Nephron progenitor cell (in vitro differentiated cells): Measurements from ENCODE around the gene UNCX.
A peak's percentile ranks its signal among the peaks of the same experiment; 100 is the strongest.
"Not testable (repeated sequence)": the region's sequence is repeated elsewhere in the genome, so short reads cannot be mapped to it uniquely, and the experiment has no call there.

Experiments used
- DNase-seq: peaks from one replicate; pipeline ENCODE4 v3.0.0; 2021
- H3K27ac Mint-ChIP-seq: 2 replicates; pipeline ENCODE4 v1.8.0; 2021; ENCODE audit warnings: mild to moderate bottlenecking, moderate library complexity, mixed read lengths
- H3K27me3 Mint-ChIP-seq: 2 replicates; pipeline ENCODE4 v1.8.0; 2021; ENCODE audit warnings: mild to moderate bottlenecking, low read depth, mixed read lengths; ENCODE audit not compliant: poor library complexity
- H3K36me3 Mint-ChIP-seq: 2 replicates; pipeline ENCODE4 v1.8.0; 2021; ENCODE audit warnings: low read depth, mixed read lengths
- H3K4me1 Mint-ChIP-seq: 2 replicates; pipeline ENCODE4 v1.8.0; 2021; ENCODE audit warnings: mixed read lengths
- H3K4me3 Mint-ChIP-seq: 2 replicates; pipeline ENCODE4 v1.8.0; 2021; ENCODE audit warnings: mild to moderate bottlenecking, moderate library complexity, mixed read lengths
- H3K9me3 Mint-ChIP-seq: 2 replicates; pipeline ENCODE4 v1.8.0; 2021; ENCODE audit warnings: mild to moderate bottlenecking, moderate library complexity, mixed read lengths
- TF ChIP-seq, protein P1 (sequence below): fragments of 200-600 bp; sonication (generic); IDR thresholded peaks from 2 replicates; pipeline ENCODE4 v1.5.0; 2021; ENCODE audit warnings: antibody characterized with exemption

Gene UNCX

DNA sequence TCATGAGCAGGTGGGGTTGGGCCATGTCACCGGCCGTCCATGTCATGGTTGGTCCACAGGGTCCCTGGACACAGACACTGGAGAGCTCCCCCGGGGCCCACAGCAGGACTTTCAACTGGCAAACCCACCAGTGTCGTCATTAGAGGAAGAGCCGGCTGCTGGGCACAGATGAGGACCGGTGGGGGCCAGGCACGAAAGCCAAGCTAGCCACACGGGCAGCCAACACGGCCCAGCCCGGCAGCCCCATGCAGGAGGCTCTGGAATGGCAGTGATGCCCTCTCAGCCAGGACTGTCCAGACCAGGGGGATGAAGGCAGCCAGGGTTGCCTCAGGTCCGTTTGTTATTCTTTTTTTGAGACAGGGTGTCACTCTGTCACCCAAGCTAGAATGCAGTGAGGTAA is 21.1 kb upstream of the UNCX start:
- H3K36me3 Mint-ChIP-seq, result no peaks in the 10 kb centered on the region
- H3K9me3 Mint-ChIP-seq, result no peaks in the 10 kb centered on the region
- no peak overlapping the region for H3K4me3 Mint-ChIP-seq
- no peak overlapping the region for H3K27ac Mint-ChIP-seq
- peaks cover 27% of the 10 kb centered on the region for H3K4me1 Mint-ChIP-seq
- H3K27me3 Mint-ChIP-seq, result peaks cover 47% of the 10 kb centered on the region
- DNase-seq, result no peak
- TF ChIP-seq, protein P1, sequence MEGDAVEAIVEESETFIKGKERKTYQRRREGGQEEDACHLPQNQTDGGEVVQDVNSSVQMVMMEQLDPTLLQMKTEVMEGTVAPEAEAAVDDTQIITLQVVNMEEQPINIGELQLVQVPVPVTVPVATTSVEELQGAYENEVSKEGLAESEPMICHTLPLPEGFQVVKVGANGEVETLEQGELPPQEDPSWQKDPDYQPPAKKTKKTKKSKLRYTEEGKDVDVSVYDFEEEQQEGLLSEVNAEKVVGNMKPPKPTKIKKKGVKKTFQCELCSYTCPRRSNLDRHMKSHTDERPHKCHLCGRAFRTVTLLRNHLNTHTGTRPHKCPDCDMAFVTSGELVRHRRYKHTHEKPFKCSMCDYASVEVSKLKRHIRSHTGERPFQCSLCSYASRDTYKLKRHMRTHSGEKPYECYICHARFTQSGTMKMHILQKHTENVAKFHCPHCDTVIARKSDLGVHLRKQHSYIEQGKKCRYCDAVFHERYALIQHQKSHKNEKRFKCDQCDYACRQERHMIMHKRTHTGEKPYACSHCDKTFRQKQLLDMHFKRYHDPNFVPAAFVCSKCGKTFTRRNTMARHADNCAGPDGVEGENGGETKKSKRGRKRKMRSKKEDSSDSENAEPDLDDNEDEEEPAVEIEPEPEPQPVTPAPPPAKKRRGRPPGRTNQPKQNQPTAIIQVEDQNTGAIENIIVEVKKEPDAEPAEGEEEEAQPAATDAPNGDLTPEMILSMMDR, result no peak

DNA sequence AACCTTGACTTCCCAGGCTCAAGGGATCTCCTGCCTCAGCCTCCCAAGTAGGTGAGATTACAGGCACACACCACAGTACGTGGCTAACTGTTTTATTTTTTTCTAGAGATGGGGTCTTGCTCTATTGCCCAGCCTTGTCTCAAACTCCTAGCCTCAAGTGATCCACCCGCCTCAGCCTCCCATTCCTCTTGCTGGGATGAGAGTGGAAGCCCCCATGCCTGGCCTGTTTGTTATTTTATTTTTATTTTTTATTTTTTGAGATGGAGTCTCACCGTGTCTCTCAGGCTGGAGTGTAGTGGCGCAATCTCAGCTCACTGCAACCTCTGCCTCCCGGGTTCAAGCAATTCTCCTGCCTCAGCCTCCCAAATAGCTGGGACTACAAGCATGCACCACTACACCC is 20.6 kb upstream of the UNCX start:
- H3K27me3 Mint-ChIP-seq, result peaks cover 49% of the 10 kb centered on the region
- not testable (repeated sequence) for H3K9me3 Mint-ChIP-seq, DNase-seq, H3K36me3 Mint-ChIP-seq, H3K27ac Mint-ChIP-seq, H3K4me3 Mint-ChIP-seq
- peaks cover 27% of the 10 kb centered on the region for H3K4me1 Mint-ChIP-seq

DNA sequence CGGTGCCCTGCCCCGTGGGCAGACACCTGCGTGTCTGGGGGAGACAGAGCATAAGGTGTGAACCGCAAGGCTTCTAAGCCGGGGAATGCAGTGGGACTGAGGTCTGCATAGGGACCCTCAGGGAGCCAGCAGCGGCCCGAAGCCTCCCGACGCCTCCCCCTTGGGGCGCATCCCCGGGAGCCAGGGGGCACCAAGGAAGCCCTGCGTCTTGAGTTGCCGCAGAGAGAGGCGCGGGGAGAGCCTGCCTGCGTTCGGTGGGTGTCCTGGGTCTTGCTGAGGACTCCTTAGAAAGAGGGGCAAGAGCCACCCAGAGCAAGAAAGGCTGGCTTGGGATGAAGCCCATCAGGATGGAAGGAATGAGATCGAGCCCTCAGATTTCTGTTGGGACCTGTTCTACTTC is 18.2 kb upstream of the UNCX start:
- DNase-seq, result no peak
- Mint-ChIP-seq H3K36me3 (no peaks in the 10 kb centered on the region), H3K9me3 (no peaks in the 10 kb centered on the region), H3K4me1 (peaks cover 38% of the 10 kb centered on the region), H3K27me3 (peaks cover 62% of the 10 kb centered on the region), H3K27ac (no peak overlapping the region), H3K4me3 (no peak overlapping the region)
- TF ChIP-seq, protein P1, result no peak

DNA sequence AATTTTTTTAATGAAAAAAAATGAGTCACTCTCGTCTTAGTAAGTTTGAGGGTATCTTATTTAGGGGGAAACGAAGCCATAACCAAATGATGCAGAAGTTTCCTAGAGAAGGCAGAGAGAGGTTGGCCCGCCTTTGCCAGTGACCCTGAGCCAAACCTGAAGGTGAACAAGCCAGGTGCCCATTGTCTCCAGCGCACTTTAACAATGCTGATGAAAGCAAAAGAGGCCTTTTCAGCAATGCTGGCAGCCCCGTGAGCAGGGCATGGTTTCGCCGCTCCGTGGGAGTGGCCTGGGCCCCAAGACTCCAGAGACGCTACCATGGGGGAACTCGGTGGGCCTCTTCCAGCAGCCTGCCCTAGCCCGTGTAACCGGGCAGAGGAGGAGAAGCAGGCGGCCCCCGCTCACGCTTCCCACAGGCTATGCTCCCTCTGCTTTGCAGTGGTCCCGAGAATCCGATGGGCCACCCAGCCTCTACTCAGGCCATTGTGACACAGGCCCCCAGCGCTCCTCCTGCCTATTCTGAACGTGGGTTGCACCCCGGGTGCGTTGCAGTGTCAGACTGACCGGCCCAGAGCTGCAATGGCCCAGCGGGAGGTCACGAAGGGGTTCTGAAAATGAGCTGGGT is 14.0 kb upstream of the UNCX start:
- Mint-ChIP-seq H3K9me3 (no peaks in the 10 kb centered on the region), H3K36me3 (no peaks in the 10 kb centered on the region), H3K27ac (no peak overlapping the region), H3K4me3 (no peak overlapping the region), H3K27me3 (peaks cover 82% of the 10 kb centered on the region), H3K4me1 (peaks cover 51% of the 10 kb centered on the region)
- TF ChIP-seq, protein P1, result no peak
- no peak for DNase-seq

DNA sequence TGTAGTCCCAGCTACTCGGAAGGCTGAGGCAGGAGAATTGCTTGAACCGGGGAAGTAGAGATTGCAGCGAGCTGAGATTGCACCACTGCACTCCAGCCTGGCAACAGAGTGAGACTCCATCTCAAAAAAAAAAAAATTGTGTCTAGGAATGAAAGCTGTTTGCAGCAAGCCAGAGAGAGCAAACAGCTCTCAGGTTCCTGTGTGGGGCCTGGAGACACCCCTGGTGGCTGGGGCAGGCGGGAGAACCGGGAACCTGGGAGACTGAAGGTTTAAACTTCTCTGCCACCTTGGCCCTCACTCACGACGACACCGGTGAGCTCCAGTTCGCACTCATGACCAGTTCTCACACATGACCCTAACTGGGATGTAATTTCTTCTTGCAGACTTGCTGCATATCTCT is 13.2 kb upstream of the UNCX start:
- Mint-ChIP-seq H3K4me3 (peak overlapping the region; percentile 5), H3K9me3 (no peaks in the 10 kb centered on the region), H3K36me3 (no peaks in the 10 kb centered on the region), H3K27ac (peak overlapping the region; percentile 45), H3K4me1 (peaks cover 55% of the 10 kb centered on the region), H3K27me3 (peaks cover 79% of the 10 kb centered on the region)
- TF ChIP-seq, protein P1, result no peak
- no peak for DNase-seq

DNA sequence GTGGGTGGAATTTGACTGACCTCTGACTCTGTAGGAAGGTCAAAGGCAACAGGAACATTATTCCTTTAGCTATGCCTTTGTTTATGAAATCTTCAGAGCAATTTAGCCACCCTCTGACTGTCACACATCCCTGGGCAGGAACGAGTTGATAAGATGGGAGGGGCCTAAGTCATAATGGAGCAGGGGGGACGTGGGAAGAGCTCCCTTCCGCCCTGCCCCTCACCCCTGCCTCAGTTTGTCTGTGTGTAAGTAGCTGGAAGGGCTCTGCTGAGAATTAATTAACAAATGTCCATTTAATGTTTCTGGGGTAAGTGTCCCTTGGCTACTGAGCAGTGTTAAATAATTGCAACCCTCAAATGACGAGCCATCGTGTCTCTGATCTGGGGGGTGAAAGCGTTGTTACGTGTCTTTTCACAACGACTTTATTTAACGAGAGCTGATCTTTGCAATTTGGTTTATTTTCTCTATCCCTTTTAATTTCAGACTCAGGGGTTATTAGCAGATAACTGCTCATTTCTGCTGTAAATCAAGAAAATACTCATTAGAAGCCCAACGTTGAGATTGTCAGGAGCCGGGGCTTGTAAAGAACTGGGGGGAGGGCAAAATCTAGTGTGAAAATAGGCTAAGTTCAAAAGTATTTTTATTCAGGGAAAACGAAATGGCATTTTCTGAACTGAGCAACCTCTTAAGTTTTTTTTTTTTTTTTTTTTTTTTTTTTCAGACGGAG is 12.5 kb upstream of the UNCX start:
- Mint-ChIP-seq H3K4me1 (peaks cover 55% of the 10 kb centered on the region), H3K27me3 (peaks cover 79% of the 10 kb centered on the region), H3K36me3 (no peaks in the 10 kb centered on the region), H3K9me3 (no peaks in the 10 kb centered on the region), H3K27ac (peak overlapping the region; percentile 24), H3K4me3 (peak overlapping the region; percentile 5)
- DNase-seq, result no peak
- TF ChIP-seq, protein P1, result no peak
